Right ventricle myocardium superior (tissue), 1 donor: ENCODE results near the gene ROBO1. TPM values are rescaled to one million over a fixed set of nuclear protein-coding genes. Genes with fewer than 3 reads are reported as not detected.
"Not testable (repeated sequence)": the region's sequence is repeated elsewhere in the genome, so short reads cannot be mapped to it uniquely, and the experiment has no call there.

Experiments used
- ATAC-seq: fragments of 200-7000 bp; cut with Tn5 transposase; one replicate; pipeline ENCODE4 v1.9.1; 2020; ENCODE audit warnings: mild to moderate bottlenecking; ENCODE audit not compliant: poor library complexity
- DNase-seq: peaks from one replicate; pipeline ENCODE4 v3.0.0-alpha.2; 2020
- intact Hi-C: fragments of 100-400 bp; cut with DNase I; formaldehyde crosslinking; loops from one replicate; pipeline ENCODE4 v1.11.2; 2022
- total RNA-seq: library from RNA; stranded (reverse); fragmentation: NEBNext Ultra II Directional; extraction: Animal tissue kit (Norgen Biotek cat#: 25700); gene quantifications from one replicate; pipeline ENCODE4 v1.2.1, GENCODE V29; 2021
- donor health status: DM: no; HTN: yes; CAD: no; lungs with severe emphysema.

The ROBO1 gene
- total RNA-seq, 1 donor from 2014 or later, result 6.7 TPM

DNA sequence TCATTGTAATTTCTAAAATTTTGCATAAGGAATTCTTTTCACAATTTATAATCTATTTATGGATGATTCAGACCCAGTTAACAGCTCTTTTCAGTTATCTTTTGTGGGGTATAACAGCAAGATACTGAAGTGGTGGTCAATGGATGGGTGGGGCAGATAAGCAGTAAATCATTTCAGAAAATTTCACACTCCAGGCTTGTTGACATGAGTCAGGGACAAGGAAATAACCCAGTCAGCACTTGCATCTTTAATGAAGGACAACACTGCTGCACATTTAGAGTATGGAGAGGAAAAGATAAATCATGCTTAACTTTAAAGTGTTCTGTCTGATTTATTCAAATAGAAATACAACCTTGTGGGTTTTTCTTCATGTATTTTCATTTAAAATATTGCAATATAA, 181.6 kb downstream of the ROBO1 start:
- intact Hi-C loops, result no loop called here
- no peak for DNase-seq
- no peak for ATAC-seq

DNA sequence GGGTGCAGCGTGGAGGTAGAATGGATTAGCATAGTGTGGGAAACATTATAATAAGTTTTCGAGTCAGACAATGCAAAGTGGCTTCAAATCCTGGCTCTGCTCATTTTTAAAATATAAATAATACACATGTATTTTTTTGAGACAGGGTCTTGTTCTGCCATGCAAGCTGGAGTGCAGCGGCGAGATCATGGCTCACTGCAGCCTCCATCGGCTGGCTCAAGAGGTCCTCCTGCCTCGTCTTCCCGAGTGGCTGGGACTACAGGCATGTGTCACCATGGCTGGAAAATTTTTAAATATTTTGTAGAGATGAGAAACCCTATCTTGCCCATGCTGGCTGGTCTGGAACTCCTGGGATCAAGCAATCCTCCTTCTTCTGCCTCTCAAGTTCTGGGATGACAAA, 194.9 kb downstream of the ROBO1 start:
- ATAC-seq (no peak), DNase-seq (no peak)
- intact Hi-C loops, result no loop called here

DNA sequence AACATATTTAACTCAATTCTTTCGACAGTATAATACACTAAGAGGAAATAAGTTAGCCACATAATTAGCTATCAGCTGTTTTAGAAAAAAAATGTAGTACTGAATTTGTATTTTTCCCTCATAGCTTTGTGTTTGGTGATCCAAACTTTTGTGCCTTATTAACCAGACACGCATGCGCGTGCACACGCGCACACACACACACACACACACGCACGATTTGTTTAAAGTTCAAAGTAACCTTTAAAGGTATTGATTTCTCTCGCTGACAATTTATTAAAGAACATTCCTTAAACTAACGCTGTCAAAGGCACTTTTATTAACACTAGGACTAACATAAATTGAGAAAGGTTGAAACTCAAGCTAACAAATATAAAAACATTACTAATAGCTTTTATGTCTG, 198.9 kb downstream of the ROBO1 start:
- DNase-seq, result no peak
- ATAC-seq, result no peak
- intact Hi-C loops, result no loop called here

DNA sequence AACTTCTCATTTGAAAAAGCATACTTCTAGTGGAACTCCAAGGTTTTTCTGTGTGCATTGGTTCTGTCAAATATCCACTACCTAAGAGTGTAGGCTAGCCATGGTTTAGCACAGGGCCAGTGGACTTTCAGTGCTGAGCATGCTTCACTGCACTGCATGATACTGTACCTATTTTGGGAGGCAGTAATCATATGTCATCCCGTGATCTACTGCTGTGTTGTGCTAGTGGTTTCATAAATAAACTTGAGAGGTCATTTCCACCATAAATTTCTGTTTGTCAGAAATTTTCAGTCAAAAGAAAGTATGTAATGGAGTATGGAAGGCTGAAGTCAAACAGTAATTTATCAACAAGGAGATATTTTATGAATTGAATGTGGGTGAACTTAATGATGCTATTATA, 203.6 kb downstream of the ROBO1 start:
- DNase-seq (no peak), ATAC-seq (no peak)
- intact Hi-C loops, result no loop called here

GRCh38 chr3:79560698-79561097, 207.1 kb downstream of the ROBO1 start:
- intact Hi-C loops, result no loop called here
- ATAC-seq, result no peak

DNA sequence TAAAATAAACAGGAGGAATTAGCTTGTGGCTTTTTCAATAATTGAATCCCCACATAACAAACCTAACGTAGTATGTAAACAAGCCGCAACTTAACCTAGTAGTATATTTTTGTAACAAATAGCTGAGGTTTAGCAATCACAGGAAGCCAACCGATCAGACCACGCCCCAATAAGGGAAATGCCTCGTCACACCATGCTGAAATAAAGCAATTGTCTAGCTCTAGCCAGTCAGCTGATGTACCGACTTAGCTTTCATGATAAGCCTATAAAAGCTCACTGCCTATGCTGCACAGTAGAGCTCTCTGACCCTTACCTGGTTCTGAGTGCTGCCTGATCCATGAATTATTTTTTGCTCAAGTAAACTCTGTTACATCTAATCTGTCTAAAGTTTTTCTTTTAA, 208.9 kb downstream of the ROBO1 start:
- DNase-seq, result no peak
- ATAC-seq, result no peak
- intact Hi-C loops, result no loop called here

More at GRCh38 chr3:79560698-79561097, 207.1 kb downstream of the ROBO1 start:
- DNase-seq, result no peak

- no peak for ATAC-seq
- intact Hi-C loops, result no loop called here
Observed at GRCh38 chr3:79555655-79556054, 212.1 kb downstream of the ROBO1 start.

DNA sequence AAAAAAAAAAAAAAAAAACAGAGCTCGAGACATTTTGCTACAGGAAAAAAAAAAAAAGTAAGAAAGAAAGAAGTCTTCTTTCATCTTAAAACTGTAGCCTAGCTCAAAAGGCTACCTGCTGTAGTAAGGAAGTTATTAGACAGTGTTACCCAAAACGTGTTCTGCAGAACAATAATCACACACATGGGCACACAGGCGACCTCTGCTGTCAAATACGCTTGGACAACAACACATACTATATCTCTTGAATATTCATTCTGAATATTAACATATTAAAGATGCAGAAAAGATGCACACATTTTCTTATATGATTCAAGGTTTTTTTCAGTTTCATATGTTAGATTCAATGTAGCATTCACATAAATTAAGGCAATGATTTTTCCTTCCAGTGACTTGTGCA, 215.8 kb downstream of the ROBO1 start:
- no peak for DNase-seq
- no peak for ATAC-seq
- intact Hi-C loops, result no loop called here

More at GRCh38 chr3:79555655-79556054, 212.1 kb downstream of the ROBO1 start:
- no peak for DNase-seq

GRCh38 chr3:79551321-79551892, 216.4 kb downstream of the ROBO1 start:
- DNase-seq (no peak), ATAC-seq (no peak)
- intact Hi-C loops, result no loop called here

DNA sequence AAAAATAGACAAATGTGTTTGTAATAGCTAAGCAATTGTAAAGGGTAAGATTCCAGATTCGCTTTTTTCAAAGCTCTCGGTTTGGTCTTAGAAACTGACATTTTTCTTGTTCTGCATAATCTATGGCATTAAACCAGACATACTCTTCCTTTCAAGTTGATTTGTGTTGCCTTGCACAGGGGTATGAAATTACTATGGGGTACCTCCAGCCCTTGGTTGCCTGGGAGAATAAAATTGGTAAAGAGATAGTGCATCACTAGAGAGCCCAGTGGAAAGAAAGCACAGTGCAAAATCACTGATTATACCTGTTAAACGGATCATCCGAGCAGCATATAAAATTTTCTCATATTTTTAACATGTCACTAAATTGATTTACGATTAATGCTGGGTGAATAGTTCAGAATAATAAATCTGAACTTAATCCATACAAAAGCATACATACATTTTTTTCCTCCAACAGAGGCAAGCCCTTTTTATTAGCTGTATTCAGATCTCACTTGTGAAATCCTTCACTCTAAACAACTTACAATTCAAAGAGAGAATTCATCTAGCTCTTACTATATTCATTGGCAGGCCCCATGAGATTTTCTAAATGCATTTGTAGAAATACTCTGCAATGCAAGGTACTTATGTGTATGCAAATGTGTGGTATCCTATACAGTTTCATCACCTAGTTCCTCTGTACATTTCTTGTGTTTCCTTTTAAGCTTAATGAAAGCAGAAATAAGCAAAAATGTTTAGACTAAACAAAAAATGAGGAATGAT, 224.4 kb downstream of the ROBO1 start:
- intact Hi-C loops, result no loop called here
- DNase-seq, result no peak
- ATAC-seq, result no peak

GRCh38 chr3:79534727-79535126, 233.1 kb downstream of the ROBO1 start:
- intact Hi-C loops, result no loop called here
- no peak for DNase-seq
- no peak for ATAC-seq

DNA sequence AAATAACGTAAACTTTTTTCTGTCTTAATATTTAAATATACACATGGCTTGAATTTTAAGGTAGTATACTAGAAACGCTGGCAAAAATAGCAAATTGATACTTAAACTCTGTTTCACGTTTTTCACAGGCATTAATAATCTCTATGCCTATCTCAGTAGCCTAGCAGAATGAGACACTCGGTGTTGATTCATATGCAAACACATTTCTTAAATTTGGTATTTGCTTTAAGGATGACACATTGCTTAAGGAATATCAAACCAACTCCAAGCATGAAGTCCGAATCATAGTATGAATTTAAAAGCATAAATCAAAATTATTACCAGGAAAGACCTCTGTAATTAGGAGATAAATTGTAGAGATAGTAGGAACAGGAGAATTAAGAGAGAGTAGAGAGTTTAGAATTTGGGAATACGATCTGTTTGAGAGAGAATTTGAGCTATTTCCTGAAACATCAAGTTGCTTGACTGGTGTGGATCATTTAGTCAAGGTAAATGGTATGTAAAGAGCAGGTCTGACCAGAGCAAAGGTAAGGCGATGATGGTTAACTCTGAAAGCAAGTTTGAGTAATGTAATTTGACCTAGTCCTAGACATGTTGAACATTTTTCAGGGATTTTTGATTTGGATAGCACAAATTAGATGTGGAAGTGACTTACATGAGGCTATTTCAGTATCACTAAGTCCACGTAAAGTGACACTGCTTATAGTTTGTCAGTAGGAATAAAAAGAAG, 236.1 kb downstream of the ROBO1 start:
- ATAC-seq (no peak), DNase-seq (no peak)
- intact Hi-C loops, result no loop called here

DNA sequence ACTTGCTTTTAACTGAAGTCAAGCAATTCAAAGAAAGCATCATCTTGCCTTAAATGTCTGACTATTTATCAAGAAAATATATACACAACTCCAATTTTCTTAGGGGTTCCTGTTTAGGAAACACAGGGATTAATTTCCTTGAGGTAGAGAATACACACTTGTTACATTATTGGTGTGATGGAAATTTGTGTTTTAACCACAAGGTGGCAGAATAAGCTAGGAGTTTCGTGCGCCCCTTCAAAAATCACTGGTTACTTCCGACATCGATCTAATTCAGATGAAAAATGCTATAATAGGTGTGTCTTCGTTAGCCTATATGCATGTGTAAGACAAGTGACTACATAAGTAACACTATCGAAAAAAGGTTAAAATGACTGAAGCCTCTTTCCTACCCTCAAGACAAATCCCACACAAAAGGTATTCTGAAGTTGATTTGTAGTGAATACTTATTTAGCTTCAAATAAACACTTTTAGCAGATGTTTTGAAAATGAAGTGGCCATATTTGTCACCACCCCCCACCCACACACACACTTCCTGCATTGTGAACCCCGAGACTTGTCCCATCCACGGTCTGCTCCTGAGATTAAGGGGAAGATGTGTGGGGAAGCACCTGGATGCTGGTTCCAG, 246.5 kb downstream of the ROBO1 start:
- intact Hi-C loops, result loop anchor here (10.0 kb wide), 1 partner anchor 1173 kb away; no protein-coding TSS in a partner anchor
- ATAC-seq, result no peak
- no peak for DNase-seq

DNA sequence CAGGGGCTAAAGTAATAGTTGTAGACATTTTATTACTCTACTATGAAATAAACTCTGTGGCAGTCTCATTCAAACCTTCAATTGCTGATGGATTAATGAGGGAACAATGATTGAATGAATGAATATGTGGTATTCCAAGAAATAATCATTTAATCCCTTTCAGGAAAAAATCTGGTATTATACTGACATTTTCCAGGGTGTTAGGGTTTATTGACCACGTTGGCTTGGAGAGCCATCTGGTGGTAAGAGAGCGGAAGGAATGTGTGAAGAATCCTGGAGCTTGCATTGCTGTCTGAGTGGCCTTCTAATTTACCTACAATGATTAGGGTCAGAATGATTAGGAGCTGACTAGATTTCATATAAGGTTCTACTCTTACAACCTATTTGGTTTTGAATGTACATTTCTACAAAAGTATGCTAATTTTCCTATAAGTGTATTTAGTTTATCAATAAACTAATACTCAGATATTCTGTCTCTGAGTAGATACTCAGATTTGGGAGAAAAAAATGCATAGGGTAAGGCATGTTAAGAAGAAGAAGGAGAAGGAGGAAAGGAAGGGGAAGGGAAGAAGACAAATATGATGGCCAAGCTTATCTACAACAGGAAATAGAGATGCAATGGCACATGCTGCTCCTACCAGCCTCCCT, 249.9 kb downstream of the ROBO1 start:
- intact Hi-C loops, result no loop called here
- DNase-seq, result no peak
- no peak for ATAC-seq

GRCh38 chr3:79516795-79517194, 251.0 kb downstream of the ROBO1 start:
- ATAC-seq, result no peak
- no peak for DNase-seq
- intact Hi-C loops, result no loop called here

DNA sequence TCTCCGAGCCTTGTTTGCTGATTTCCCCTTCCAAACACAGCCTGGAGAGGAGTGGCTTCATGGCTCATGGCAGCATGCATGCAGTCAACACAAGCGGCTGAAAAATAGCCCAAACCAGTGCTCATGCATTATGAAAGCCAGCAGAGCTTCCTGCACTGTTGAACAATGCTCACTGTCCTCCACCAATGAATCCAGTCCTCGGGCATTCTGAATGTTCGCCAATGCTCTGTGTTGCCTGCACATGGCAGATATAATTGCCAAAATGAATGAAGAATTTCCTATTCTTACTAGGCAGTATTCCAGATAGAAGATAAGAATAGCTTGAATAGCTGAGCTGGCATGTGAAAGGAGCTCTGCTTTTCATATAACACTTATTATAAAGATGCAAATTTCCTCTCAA, 252.7 kb downstream of the ROBO1 start:
- intact Hi-C loops, result no loop called here

DNA sequence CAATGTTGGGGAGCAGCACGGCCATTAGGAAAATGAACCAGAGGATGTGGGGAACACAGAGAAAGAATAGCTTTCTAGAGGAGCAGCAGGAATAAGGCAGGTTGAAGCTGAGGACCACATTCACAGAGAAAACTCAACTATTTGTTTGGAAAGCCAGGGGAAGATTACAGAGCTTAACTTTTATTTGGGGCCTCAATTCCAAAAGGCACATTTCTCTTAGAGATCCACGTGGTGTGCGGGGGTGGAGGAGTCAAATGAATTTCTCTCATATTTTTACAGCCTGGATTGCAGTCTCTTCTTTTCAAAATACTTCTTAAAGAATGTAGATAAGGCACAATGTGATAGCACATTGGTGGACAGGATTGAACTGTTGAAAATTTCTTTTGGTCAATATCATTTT, 253.7 kb downstream of the ROBO1 start:
- DNase-seq, result no peak
- intact Hi-C loops, result no loop called here
- no peak for ATAC-seq

More for the DNA sequence above, 252.7 kb downstream of the ROBO1 start:
- ATAC-seq, result peak; percentile 29
- no peak for DNase-seq

DNA sequence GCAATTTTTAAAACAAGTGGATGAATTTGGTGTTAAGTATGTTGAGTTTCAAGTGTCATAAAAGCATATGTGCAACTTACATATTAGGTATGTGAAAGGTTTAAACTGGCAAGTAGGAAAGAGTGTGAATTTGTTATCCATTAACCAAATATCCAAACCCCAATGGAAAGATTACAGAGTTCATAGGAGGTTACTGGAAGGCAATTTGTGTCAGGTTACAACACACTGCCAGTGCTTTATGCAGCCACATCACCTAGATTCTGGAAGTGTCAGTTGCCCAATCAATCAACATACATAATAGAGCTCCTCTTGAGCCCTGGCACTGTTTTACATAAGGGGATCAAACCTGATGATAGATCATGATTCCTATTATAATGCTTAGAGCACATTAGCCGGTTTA, 261.0 kb downstream of the ROBO1 start:
- no peak for DNase-seq
- intact Hi-C loops, result no loop called here

GRCh38 chr3:79502216-79502681, 265.5 kb downstream of the ROBO1 start:
- not testable (repeated sequence) for ATAC-seq, DNase-seq

More for the DNA sequence above, 261.0 kb downstream of the ROBO1 start:
- no peak for ATAC-seq

More at GRCh38 chr3:79502216-79502681, 265.5 kb downstream of the ROBO1 start:
- intact Hi-C loops, result not testable (repeated sequence)
